NCI-H524 (cell line): Measurements from ENCODE around the gene MAN2B1.
"Not testable (repeated sequence)": the region's sequence is repeated elsewhere in the genome, so short reads cannot be mapped to it uniquely, and the experiment has no call there.

Experiments used
- DNase-seq, 2 experiments: peaks; one replicate each; lab custom pipeline; 2025; lab: John Stamatoyannopoulos, UW

MAN2B1 gene

DNA sequence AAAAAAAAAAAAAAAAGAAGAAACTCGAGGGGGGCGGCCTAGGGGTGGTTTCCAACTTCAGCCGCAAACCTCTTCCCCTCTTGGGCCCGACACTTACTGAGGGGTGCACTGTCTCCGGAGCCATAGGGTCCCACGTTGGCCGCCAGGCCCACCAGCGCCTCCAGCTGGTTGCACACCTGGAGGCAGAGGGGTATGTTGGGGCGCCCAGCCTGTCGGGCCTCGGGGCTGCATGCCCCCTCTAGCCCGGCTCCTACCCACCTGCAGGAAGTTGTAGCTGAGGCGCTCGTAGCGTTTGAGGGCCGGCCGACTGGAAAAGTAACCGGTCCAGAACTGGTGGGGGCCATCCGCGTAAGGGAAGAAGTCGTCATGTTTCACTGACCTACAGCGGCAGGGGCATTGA lies 8.6 kb downstream of the MAN2B1 start:
- DNase-seq, result no peak

DNA sequence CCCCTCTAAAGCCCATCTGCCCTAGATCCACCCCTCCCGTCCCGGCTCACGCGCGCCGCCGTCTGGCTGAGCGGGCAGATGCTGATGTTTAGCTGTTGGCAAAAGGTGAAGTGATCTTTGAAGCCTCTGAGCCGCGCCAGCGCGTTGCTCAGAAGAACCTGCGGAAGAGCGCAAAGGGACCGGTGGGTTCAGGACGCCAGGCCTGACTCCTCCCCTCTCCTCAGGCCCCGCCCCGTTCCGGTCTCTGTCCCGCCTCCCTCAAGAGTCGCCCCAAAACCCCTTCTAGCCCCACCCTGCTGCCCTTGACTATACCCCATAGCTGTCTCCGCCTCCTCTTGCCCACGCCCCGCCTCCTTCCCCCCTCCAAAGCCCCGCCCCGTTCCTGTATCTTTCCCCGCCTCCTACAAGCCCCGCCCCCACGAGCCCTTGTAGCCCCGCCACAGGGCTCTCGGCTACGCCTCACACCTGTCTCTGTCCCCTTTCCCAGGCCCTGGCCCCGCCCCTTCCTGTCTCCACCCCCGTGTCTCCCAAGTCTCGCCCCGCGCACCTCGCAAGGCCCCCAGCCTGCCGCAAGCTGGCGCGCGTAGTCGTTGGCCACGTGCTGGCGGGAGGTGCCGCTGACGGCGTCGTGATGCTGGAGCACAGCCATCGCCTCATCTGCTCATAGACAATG lies 9.5 kb downstream of the MAN2B1 start:
- DNase-seq, result no peak

DNA sequence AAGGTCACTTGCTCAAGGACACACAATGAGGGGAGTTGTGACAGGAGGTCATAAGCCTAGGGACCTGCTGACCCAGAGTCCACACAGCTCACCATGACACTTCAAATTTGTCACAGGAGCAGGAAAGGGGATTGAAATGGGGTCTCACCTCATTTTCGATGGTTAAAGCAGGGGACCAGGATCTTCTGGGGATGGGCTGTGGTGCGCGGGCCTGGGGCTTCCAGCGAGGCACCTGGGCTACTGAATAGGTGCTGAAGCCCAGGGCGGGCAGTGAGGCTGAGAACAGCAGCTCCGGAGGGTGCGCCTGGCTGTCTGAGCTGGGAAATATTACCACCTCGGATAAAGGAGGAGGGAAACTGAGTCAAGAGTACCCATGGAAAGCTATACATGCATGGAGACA lies 11.0 kb downstream of the MAN2B1 start:
- no peak for DNase-seq

DNA sequence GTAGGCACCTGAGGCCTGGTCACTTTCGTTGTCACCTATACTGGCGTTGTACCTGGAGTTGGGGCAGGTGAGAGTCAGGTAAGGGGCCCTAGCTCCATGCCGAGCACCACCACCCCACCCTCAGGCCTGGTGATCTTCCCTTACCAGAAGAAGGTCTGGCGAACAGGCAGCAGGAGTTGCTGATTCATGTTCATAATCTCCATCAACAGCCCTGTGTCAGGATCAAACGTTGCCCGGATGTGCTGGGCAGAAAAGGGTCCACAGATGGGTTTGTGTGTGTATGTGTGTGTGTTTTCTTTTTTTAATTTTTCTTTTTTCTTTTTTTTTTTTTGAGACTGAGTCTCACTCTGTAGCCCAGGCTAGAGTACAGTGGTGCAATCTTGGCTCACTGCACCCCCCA lies 14.3 kb downstream of the MAN2B1 start:
- DNase-seq, result no peak

DNA sequence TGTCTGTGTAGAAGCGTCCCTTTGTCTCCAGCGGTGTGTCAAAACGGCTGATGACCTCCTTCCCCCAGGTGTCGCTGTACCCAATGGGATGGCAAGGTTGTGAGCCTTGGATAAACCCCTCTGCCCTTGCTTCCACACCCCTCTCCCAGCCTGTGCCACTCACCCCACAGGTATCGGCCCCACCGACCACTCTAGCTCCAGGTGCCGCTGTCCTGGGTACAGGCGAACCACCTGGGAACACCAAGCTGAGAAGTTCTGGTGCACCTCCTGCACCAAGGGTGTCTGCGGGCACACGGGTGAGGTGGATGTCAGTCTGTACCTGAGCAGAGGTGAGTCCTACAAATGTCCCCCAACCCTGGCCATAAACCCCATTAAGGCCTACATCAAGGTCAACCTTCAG lies 16.6 kb downstream of the MAN2B1 start:
- DNase-seq, result no peak

DNA sequence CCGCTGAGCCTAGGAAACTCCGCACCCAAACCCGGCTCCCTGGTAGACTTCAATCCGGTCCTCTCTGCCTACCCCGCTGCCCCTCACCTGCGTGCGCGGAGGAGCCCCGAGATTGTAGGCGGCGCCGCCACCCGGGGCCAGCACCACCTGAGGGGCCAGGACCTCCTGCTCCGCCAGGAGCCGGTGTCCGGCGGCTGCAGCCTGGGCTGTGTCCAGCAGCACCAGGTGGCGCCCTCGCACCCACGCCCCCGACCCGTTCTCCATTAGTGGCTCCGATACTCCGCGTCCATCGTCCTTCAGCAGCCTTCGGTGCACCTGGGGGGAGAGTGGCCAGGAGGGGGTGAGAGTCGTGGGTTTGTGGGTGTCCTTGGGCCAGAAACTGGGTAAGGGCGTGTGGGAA lies 18.5 kb downstream of the MAN2B1 start:
- DNase-seq, result no peak

DNA sequence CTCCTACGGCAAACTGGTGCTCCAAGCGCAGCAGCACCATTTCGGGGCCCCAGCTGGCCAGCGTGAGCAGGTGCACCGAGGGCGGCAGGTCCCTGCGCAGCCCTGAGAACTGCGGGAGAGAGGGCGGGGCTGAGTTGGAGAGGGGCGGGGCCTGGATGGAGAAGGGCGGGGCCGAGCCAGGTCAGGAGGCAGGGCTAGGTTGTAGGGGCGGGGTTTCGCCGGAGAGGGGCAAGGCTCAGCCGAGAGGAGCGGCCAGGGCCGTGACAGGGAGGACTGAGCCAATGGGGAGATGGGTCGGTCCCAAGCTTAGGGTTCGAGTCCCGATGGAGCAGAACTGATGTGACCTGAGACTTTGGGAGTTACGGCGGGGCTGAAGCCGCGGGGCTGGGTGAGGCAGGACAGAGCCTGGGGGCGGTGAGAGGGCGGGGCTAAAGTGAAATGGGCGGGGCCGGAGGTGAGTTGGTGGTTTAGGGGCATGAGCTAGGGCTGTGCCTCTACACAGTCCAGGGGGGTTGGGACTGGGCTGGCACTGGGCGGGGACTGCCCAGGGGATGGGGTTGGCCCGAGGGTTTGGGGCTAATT lies 19.0 kb downstream of the MAN2B1 start:
- no peak for DNase-seq

DNA sequence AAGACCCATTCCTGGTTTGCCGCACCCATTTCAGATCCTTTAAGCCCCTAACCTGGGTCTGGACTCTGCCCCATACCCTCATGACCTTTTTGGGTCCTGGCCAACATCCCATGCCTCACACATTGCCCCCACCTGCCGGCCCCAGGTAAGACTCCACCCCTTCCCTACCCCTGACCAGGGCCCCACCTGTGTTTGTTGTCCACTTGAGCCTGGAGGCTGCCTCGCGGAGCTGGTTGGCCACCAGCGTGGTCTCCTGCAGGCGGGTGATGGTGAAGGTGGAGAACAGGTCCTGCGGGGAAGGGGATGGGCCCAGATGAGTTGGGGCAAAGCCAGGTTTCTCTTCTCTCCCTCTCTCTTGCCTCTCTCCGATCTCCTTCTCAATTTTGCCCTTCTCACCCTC lies 19.5 kb downstream of the MAN2B1 start:
- DNase-seq, result no peak

DNA sequence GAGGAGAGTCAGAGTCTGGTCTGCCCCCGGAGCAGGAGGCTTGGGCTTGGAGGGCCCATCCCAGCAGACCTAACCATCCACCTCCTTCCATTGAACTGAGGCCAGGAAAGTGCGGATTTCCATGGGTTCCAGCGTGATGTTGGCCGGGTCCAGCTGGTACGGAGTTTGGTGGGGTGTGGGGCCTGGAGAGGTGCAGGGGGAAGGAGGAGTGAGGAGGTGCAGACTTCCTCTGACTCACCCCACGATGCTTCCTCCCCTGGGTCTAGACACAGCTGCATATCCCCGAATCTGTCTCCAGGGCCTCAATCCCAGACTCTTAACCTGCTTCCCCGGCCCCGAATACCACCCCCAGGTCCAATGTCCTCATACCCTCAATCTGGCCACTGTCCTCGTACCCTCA lies 20.0 kb downstream of the MAN2B1 start:
- no peak for DNase-seq

DNA sequence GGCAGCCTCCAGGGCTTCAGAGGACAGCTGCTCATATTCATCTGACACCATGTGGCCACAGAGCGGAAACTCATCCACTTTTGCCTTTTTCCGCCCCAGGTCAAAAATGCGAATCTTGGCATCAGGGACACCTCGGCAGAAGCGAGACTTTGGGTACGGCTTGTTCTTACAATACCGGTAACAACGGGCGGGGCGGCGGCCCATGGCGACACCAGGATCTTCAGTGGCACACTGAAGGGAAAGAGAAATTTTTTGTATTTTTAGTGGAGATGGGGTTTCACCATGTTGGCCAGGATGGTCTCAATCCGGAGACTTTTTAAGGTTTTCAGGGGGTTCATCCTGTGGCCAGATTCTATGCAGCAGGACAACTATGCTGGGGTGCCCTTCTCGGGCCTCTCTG lies 22.8 kb downstream of the MAN2B1 start:
- DNase-seq, result not testable (repeated sequence)

DNA sequence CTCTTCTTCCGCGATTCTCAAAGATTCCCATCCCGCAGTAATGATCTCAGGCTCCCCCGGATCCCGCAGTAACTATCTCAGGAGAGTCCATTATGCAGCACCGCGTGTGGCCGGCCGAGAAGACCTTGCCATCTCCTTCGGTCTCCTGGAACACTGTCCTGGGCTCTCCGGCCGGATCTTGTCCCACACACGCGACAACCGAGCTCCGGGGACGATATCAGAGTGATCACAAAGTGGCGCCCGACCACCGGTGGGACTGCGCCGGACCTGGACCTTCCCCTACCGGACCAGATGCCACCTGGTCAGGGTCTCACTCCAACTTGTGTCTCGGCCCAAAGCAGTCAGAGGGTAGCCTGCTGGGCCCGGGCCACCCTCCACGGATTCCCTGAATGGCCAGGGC lies 24.0 kb downstream of the MAN2B1 start:
- no peak for DNase-seq

DNA sequence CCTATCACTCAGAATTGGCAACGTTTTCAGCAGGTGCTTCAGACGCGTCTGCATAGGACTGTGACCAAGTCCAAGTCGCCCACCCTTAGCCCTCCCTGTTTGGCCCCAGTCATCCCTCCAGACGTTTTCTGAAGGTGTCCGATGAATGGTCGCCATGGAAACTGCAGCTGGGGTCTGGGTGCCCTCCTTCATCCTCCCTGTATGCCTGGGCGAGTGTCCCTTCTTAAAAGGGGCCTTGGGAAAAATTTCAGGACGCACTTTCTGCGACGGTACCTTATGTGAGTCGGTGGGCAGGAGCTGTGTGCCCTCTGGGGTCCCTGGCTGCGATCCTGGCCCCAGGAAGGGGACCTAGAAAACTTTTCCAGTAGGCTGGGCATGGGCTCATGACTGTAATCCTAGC lies 25.1 kb downstream of the MAN2B1 start:
- DNase-seq, result no peak

DNA sequence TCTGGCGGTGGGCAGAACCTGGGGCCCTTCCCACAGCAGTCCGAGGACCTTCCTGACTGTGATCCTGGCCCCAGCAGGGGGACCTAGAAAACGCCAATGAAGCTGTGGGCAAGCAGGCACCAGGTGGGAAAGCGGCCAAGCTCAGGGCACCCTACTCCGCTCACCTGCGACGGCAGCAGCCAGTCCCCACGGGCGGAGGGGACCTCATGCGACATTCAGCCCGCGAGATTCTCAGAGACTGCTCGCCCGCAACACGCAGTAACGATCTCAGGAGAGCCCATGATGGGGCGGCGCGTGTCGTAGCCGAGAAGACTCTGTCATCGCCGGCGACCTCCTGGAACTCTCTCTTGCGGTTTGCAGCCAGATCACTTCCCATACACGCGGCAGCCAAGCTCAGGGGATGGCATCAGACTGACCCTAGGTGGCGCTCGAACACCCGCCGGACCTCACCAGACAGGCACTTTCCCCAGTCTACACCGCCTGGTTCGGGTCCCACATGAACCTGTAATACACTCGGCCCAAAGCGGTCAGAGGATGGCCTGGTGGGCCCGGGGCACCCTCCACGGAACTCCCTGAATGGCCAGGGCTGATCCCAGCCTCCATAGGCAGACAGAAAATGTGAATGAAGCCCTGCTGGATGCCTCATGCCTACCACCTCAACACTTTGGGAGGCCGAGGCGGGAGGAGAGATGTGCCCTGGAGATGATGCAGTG lies 26.5 kb downstream of the MAN2B1 start:
- DNase-seq, result peak; percentile 46 to 65

DNA sequence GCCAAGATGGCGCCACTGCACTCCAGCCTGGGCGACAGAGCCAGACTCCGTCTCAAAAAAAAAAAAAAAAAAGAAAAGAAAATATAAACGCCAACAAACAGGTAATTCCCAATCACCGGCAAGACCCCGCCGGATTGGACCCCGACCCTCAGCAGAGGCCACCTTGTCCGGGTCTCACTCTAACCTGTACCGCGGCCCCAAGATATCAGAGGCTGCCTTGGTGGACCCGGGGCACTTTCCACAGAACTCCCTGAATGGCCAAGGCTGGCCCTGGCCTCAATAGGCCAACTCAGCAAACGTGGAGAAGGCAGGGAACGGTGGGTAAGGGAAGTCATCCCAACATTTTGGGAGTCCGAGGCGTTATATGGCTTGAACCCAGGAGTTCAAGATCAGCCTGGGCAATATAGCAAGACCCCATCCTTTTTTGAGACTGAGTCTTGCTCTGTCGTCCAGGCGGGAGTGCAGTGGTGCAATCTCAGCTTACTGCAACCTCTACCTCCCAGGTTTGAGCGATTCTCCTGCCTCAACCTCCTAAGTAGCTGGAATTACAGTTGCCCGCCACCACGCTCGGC lies 27.8 kb downstream of the MAN2B1 start:
- DNase-seq, result no peak

DNA sequence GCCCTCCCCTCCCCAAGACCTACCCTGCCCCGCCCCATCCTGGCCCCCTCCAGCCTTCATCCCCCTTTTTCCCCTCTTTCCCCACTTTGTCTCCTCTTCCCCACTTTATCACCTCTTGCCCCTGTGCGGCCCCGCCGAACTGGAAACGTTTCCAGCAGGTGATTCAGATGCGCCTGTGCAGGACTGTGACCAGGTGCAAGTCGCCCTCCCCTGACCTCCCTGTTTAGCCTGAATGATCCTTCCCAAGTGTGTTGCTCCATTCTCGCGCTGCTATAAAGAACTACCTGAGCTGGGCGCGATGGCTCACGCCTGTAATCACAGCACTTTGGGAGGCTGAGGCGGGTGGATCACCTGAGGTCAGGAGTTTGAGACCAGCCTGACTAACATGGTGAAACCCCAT lies 29.9 kb downstream of the MAN2B1 start:
- DNase-seq, result no peak

DNA sequence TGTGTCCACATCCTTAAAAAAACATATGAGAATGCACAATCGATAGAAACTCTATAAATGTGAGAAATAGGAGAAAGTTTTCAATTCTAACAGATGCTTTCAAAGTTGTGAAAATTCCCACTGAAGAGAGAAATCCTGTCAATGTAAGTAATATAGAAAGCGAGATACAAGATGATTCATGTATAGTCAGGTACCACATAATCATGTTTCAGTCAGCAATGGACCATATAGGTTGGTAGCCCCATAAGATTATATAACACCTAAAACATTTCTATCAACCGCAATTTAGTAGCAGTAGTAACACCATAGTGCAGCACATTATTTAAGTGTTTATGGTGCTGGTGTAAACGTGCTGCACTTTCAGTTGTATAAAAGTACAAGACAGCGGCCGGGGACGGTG lies 37.3 kb downstream of the MAN2B1 start:
- no peak for DNase-seq

DNA sequence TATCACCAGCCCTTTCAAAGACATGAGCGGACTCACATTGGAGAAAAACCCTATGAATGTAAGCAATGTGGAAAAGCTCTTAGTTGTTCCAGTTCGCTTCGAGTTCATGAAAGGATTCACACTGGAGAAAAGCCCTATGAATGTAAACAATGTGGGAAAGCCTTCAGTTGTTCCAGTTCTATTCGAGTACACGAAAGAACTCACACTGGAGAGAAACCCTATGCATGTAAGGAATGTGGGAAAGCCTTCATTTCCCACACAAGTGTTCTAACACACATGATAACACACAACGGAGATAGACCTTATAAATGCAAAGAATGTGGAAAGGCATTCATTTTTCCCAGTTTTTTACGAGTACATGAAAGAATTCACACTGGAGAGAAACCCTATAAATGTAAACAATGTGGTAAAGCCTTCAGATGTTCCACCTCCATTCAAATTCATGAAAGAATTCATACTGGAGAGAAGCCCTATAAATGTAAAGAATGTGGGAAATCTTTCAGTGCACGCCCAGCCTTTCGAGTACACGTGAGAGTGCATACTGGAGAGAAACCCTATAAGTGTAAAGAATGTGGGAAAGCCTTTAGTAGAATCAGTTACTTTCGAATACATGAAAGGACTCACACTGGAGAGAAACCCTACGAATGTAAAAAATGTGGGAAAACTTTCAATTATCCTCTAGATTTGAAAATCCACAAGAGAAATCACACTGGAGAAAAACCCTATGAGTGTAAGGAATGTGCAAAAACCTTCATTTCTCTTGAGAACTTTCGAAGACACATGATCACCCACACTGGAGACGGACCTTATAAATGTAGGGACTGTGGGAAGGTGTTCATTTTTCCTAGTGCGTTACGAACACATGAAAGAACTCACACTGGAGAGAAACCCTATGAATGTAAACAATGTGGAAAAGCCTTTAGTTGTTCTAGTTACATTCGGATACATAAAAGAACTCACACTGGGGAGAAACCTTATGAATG lies 38.2 kb downstream of the MAN2B1 start:
- no peak for DNase-seq

DNA sequence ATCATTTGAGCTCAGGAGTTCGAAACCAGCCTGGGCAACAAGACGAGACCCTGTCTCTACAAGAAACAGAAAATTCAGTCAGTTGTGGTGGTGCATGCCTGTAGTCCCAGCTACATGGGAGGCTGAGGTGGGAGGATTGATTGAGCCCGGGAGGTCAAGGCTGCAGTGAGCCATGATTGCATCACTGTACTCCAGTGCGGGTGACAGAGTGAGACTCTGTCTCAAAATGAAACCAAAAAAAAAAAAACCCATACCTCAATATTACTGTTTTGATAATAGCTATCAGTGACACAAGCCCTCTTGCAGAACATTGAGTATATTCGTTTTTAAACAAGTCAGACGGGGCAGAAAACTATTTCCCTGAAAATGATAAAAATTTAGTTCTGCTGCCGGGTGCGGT lies 39.6 kb downstream of the MAN2B1 start:
- no peak for DNase-seq

DNA sequence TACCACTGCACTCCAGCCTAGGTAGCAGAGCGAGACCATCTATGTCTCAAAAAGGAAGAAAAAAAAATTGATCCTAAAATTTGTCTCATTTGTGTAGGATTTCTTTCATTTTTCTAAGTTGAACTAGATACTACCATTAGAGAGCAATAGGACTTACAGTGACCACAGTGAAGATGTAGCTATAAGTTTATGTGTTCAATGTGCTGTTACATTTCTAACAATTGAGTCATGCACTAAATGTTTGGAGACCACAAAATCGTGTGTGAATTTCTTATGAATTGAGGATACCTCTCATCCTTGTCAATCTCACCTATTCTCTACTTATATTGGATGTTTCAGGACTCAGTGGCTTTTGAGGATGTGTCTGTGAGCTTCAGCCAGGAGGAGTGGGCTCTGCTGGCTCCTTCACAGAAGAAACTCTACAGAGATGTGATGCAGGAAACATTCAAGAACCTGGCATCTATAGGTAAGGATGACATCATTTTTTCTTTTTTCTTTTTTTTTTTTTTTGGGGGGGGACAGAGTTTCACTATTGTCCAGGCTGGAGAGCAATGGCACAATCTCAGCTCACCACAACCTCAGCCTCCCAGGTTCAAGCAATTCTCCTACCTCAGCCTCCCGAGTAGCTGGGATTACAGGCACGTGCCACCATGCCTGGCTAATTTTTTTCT lies 43.0 kb downstream of the MAN2B1 start:
- DNase-seq, result no peak

DNA sequence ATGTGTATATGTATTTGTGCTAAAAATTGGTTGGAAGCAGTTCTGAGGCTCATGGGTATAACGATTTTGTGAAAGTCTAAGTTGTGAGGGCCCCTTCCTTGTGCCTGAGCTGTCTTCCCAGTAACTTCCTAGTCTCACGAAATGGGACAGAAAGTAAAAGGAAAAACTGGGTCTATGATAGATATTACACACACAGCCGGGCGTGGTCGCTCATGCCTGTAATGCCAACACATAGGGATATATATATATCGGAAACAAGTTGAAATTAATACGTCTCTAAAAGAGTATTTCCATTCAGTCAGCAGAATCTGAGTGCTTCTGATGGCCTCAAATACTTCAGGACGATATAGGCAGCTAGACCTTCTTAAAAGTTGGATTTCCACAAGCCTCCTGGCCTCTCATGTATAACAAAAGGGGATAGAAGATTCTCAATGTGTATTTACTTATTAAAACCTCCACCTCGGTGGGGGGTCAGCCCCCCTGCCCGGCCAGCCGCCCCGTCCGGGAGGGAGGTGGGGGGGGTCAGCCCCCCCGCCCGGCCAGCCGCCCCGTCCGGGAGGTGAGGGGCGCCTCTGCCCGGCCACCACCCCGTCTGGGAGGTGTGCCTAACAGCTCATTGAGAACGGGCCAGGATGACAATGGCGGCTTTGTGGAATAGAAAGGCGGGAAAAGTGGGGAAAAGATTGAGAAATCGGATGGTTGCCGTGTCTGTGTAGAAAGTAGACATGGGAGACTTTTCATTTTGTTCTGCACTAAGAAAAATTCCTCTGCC lies 45.1 kb downstream of the MAN2B1 start:
- DNase-seq, result not testable (repeated sequence)

DNA sequence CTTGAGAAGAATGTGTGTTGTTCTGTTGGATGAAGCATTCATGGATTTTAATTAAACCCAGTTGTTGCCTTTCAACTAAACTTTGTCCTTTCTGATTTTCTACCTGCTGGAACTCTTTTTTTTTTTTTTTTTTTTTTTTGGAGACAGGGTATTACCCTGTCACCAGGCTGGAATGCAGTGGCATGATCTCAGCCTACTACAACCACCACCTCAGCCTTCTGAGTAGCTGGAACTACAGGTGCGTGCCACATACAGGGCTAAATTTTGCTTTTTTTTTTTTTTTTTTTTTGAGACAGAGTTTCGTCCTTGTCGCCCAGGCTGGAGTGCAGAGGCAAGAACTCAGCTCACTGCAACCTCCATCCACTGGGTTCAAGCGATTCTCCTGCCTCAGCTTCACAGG lies 48.9 kb downstream of the MAN2B1 start:
- DNase-seq, result no peak
